HG02973 (cell line): Measurements from ENCODE around the gene PARL.
"Not testable (repeated sequence)": the region's sequence is repeated elsewhere in the genome, so short reads cannot be mapped to it uniquely, and the experiment has no call there.

Experiments used
- ATAC-seq: cut with Tn5 transposase; IDR thresholded peaks from one replicate; pipeline ENCODE4 v1.9.1; 2021; ENCODE audit warnings: moderate library complexity; ENCODE audit not compliant: unreplicated experiment

The PARL gene

DNA sequence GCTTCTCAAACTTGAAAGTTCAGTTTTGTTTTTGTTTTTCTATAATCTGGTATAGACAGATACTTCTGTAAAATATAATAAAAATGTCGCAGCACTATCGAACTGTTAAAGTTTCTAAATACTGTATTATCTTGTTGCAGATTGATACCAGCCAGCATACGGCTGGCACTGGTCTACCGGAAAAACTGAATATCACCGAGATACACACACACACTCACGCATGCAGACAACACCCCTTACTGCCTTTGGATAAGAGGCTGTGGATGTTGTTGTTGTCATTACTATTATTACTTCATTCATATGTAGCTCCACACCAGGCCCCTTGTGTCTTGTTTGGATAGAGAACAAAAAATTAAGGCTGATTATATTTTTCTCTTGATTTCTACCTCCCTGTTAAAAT lies 91.7 kb downstream of the PARL start:
- ATAC-seq, result no peak

DNA sequence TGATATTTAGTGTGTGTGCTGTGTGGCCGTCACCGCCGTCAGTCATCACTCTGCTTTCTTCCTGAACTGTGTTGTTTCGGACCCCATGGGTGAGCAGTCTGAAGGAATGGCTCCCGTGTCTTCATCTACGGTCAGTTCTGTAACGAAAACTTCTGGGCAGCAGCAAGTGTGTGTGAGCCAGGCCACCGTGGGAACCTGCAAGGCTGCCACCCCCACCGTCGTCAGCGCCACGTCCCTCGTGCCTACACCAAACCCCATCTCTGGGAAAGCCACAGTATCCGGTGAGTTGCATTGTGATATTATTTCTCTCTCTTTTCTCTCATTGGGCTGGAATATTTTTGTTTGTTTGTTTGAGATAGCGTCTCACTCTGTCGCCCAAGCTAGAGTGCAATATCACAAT lies 94.0 kb downstream of the PARL start:
- no peak for ATAC-seq

DNA sequence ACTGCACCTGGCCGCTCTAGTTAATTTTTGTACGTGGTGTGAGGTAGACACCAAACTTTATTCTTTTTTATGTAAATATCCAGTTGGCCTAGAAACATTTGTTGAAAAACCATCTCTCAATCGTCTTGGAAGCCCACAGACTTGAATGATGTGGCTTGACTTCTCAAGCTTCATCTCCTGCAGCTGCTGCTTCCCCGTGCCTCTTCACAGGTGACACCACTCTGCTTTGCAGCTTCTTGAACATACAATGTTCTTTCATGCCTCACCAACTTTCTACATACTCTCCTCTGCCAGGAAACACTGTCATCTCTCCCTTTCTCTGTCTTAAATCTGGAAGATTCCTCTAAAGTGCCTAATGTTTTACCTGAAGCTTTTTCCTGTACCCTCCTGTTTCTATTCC lies 94.9 kb downstream of the PARL start:
- ATAC-seq, result no peak

DNA sequence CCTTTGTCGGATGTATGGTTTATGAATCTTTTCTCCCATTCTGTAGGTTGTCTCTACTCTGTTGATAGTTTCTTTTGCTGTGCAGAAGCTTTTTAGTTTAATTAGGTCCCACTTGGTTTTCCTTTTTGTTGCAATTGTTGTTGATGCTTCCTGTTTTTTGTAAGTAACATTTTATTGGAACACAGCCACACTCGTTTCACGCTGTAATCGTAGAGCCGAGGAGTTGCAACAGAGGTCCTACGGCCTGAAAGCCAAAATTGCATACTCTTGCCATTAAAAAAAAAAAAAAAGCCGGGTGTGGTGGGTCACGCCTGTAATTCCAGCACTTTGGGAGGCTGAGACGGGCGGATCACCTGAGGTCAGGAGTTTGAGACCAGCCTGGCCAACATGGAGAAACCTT lies 100.2 kb downstream of the PARL start:
- ATAC-seq, result not testable (repeated sequence)

DNA sequence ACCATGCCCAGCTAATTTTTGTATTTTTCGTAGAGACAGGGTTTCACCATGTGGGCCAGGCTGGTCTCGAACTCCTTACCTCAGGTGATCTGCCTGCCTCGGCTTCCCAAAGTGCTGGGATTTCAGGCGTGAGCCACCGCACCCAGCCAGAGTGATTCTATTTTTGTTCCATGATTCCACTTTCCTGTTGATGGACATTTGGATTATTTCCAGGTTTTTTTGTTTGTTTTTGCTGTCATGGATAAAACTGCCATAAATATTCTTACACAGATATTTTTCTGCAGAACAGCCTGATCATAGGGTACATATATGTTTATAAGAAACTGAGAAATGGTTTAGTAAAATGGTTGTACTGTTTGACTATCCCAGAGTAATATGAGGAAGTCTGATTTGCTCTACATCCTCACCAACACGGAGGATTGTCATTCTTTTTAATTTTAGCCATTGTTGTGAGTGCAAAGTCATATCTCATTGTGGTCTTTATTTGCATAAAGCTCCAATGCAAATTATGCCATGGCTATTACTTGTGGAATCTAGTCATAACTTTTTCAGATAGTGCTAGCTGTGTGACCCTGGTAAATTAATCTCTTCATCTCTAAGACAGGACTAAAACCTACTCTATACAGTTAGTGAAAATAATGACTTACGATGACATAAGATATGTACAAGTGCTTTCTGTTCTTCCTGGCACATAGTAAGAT lies 102.0 kb downstream of the PARL start:
- no peak for ATAC-seq

DNA sequence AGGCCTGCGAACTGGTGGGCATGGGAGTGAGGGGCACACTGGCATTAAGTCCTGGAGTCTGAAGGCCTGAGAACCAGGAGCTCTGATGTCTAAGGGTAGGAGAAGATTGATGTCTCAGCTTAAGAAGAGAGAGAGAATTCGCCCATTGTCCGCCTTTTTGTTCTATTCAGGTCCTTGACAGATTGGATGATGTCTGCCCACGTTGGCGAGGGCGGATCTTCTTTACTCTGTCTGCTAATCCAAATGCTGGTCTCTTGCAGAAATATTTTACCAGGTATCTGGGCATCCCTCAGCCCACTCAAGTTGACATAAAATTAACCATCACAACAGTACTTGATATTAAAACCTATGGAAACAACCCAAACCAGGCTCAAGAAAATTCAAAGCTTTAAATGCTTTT lies 103.4 kb downstream of the PARL start:
- ATAC-seq, result no peak

DNA sequence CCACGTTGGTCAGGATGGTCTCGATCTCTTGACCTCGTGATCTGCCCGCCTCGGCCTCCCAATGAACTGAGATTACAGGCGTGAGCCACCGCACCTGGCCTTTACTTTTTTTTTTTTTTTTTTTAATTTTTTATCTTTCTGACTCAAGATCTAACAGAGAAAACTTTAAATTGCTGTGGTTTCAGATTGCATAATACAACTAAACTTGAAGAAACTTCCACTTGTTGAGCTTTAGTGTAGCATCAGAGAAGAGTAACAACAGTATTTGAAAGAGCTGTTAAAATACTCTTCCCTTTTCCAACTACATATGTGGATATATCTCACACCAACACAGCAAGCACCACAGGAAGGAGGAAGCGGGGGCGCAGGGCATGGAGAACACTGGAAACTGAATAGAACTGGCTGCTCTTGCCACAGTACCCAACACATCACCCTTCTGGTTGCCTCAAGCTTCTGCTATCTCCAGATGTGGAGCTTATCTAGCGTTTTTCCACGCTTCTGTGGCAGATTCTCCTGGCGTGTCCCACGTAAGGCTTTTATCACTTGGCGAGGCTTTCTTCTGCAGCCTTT lies 104.7 kb downstream of the PARL start:
- no peak for ATAC-seq
